Ascending aorta (tissue), 2 donors: ENCODE measurements around the gene NAA30. TPM values are rescaled to one million over a fixed set of nuclear protein-coding genes. Genes with fewer than 3 reads are reported as not detected.

Source experiments
- DNase-seq, 2 donors: peaks; one replicate each; pipeline ENCODE4 v3.0.0-alpha.2; 2019; ENCODE audit warnings: low spot score in 2 of 2
- H3K27ac ChIP-seq, 2 donors: fragments of 200-600 bp; sonication (generic); one replicate each; pipeline ENCODE4 v1.5.1; 2016 to 2017; ENCODE audit warnings: mild to moderate bottlenecking in 1 of 2
- H3K27me3 ChIP-seq: fragments of 200-600 bp; sonication (generic); one replicate; pipeline ENCODE4 v1.5.1; 2017
- H3K36me3 ChIP-seq, 2 donors: fragments of 200-600 bp; sonication (generic); one replicate each; pipeline ENCODE4 v1.5.1; 2016
- H3K4me1 ChIP-seq, 2 donors: fragments of 200-600 bp; sonication (generic); one replicate each; pipeline ENCODE4 v1.5.1; 2016 to 2017; ENCODE audit warnings: mild to moderate bottlenecking in 1 of 2
- H3K4me3 ChIP-seq, 2 donors: fragments of 200-600 bp; sonication (generic); one replicate each; pipeline ENCODE4 v1.5.1; 2016 to 2017; ENCODE audit warnings: mild to moderate bottlenecking in 1 of 2
- H3K9me3 ChIP-seq, 2 donors: fragments of 200-600 bp; sonication (generic); one replicate each; pipeline ENCODE4 v1.5.1; 2016
- intact Hi-C: fragments of 100-400 bp; cut with DNase I; formaldehyde crosslinking; loops from one replicate; pipeline ENCODE4 v1.15.1; 2023
- total RNA-seq: library from RNA; depleted of rRNA; stranded (reverse); fragments of >200 nt; gene quantifications from one replicate; pipeline ENCODE4 v1.1.0, GENCODE V29; 2016
- TF ChIP-seq, protein P1 (sequence below), 3 experiments: fragments of 200-600 bp in 2 of 3; fragments of 450-650 bp in 1 of 3; sonication (generic) in 2 of 3; IDR thresholded peaks; one replicate each; pipeline ENCODE4 v1.5.1; 2016 to 2019; ENCODE audit warnings: antibody characterized with exemption in 3 of 3, mild to moderate bottlenecking in 1 of 3, moderate library complexity in 1 of 3

Gene NAA30
- total RNA-seq, 1 donor from 2014 or later: 6.2 TPM

- no peak for DNase-seq
- Histone ChIP-seq H3K27ac (no peak overlapping the region), H3K4me3 (no peak overlapping the region), H3K36me3 (no peaks in the 10 kb centered on the region), H3K9me3 (no peaks in the 10 kb centered on the region), H3K4me1 (no peaks in the 10 kb centered on the region), H3K27me3 (no peaks in the 10 kb centered on the region)
- TF ChIP-seq, protein P1, sequence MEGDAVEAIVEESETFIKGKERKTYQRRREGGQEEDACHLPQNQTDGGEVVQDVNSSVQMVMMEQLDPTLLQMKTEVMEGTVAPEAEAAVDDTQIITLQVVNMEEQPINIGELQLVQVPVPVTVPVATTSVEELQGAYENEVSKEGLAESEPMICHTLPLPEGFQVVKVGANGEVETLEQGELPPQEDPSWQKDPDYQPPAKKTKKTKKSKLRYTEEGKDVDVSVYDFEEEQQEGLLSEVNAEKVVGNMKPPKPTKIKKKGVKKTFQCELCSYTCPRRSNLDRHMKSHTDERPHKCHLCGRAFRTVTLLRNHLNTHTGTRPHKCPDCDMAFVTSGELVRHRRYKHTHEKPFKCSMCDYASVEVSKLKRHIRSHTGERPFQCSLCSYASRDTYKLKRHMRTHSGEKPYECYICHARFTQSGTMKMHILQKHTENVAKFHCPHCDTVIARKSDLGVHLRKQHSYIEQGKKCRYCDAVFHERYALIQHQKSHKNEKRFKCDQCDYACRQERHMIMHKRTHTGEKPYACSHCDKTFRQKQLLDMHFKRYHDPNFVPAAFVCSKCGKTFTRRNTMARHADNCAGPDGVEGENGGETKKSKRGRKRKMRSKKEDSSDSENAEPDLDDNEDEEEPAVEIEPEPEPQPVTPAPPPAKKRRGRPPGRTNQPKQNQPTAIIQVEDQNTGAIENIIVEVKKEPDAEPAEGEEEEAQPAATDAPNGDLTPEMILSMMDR (IDR thresholded peaks at IDR 0.05): no peak
- intact Hi-C loops: no loop called here
These were observed 11.7 kb upstream of the NAA30 start for GRCh38 chr14:57378661-57379060.

GRCh38 chr14:57380935-57381334, 9.5 kb upstream of the NAA30 start:
- no peaks in the 10 kb centered on the region for H3K4me1 ChIP-seq
- H3K27ac ChIP-seq: no peak overlapping the region
- intact Hi-C loops: no loop called here
- TF ChIP-seq, protein P1 (IDR thresholded peaks at IDR 0.05): no peak
- H3K36me3 ChIP-seq: no peaks in the 10 kb centered on the region
- H3K4me3 ChIP-seq: no peak overlapping the region
- H3K27me3 ChIP-seq: no peaks in the 10 kb centered on the region
- no peak for DNase-seq
- no peaks in the 10 kb centered on the region for H3K9me3 ChIP-seq

- TF ChIP-seq, protein P1 (IDR thresholded peaks at IDR 0.05): no peak
- DNase-seq: no peak
- Histone ChIP-seq H3K9me3 (no peaks in the 10 kb centered on the region), H3K36me3 (no peaks in the 10 kb centered on the region), H3K4me1 (no peaks in the 10 kb centered on the region), H3K4me3 (no peak overlapping the region), H3K27ac (no peak overlapping the region), H3K27me3 (no peaks in the 10 kb centered on the region)
- intact Hi-C loops: no loop called here
These were observed 8.1 kb upstream of the NAA30 start for GRCh38 chr14:57382283-57382682.

- TF ChIP-seq, protein P1 (IDR thresholded peaks at IDR 0.05): no peak
- Histone ChIP-seq H3K9me3 (no peaks in the 10 kb centered on the region), H3K36me3 (no peaks in the 10 kb centered on the region), H3K4me1 (no peaks in the 10 kb centered on the region), H3K27ac (no peak overlapping the region), H3K27me3 (no peaks in the 10 kb centered on the region), H3K4me3 (no peak overlapping the region)
- DNase-seq: no peak
- intact Hi-C loops: no loop called here
These were observed 7.2 kb upstream of the NAA30 start for GRCh38 chr14:57383125-57383745.

DNA sequence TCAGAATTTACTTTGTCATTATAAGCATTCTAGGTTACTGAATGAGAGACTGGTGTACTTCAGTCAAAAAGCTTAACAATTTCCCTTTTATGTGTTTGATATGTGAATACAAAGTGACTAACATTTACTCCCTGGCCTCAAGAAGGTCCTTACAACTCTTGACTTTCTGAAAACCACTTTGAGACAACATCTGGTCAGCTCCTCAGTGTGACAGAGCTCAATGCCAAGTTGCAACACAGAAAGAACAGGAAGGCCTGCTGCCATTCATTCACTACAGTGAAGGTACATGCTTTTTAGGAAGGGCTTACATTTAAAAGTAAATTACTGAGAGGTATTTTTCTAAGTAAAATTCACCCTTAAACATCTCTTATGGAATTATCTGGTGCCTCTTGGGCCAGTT, 2.3 kb upstream of the NAA30 start:
- intact Hi-C loops: no loop called here
- Histone ChIP-seq H3K27ac (no peak overlapping the region), H3K27me3 (no peaks in the 10 kb centered on the region), H3K4me3 (no peak overlapping the region), H3K36me3 (no peaks in the 10 kb centered on the region), H3K4me1 (peaks cover 11 to 12% of the 10 kb centered on the region in 2 donors), H3K9me3 (no peaks in the 10 kb centered on the region)
- no peak for DNase-seq
- TF ChIP-seq, protein P1 (IDR thresholded peaks at IDR 0.05): no peak

- Histone ChIP-seq H3K27ac (peak overlapping the region; percentile 84 to 90), H3K4me1 (peaks cover 12% of the 10 kb centered on the region in 2 donors), H3K27me3 (no peaks in the 10 kb centered on the region), H3K36me3 (no peaks in the 10 kb centered on the region), H3K4me3 (peak overlapping the region; percentile 76 to 79), H3K9me3 (no peaks in the 10 kb centered on the region)
- DNase-seq: no peak
- intact Hi-C loops: loop anchor here (5.0 to 10.0 kb wide), 3 partner anchors 122 to 848 kb away; partner anchors contain the start of genes AP5M1 and EXOC5
- TF ChIP-seq, protein P1 (IDR thresholded peaks at IDR 0.05): no peak
These were observed 745 bp upstream of the NAA30 start for GRCh38 chr14:57389646-57390036.
